Measurements from ENCODE around the gene PCSK2. TPM values are rescaled to one million over a fixed set of nuclear protein-coding genes. Genes with fewer than 3 reads are reported as not detected.

Gene PCSK2
- total RNA-seq, 4 donors from 2014 or later = 5.3 to 18.1 (median 10.9) TPM

DNA sequence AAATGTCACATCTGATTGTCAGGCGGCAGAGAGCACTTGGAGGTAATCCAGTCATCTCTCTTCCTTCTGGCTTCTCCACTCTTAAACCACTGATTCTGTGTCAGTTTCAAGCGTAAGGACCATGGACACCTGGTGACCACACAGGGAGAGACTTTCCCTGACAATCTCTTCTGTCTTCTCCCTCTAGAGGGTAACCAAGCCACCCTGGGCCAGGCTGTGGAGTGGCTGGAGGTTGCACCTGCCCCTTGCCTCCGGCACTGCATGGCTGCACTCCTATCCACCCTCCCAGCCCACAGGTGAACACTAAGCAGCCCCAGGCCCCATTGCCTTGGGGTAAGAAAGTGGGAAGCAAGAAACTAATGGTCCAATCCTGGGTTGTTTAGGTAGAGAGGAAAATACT lies 225.6 kb downstream of the PCSK2 start:
- no peak overlapping the region for H3K4me3 ChIP-seq (ENCODE audit: low read depth, poor library complexity, severe bottlenecking)
- no peak for DNase-seq (ENCODE audit: low spot score in 2 of 2)
- TF ChIP-seq POLR2A (IDR thresholded peaks at IDR 0.05) = no peak
- TF ChIP-seq, protein P1, sequence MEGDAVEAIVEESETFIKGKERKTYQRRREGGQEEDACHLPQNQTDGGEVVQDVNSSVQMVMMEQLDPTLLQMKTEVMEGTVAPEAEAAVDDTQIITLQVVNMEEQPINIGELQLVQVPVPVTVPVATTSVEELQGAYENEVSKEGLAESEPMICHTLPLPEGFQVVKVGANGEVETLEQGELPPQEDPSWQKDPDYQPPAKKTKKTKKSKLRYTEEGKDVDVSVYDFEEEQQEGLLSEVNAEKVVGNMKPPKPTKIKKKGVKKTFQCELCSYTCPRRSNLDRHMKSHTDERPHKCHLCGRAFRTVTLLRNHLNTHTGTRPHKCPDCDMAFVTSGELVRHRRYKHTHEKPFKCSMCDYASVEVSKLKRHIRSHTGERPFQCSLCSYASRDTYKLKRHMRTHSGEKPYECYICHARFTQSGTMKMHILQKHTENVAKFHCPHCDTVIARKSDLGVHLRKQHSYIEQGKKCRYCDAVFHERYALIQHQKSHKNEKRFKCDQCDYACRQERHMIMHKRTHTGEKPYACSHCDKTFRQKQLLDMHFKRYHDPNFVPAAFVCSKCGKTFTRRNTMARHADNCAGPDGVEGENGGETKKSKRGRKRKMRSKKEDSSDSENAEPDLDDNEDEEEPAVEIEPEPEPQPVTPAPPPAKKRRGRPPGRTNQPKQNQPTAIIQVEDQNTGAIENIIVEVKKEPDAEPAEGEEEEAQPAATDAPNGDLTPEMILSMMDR (IDR thresholded peaks at IDR 0.05) = no peak
- intact Hi-C loops (cut with DNase I; ENCODE audit: low total_unique reads) = no loop called here
- 83 to 87% methylated on average over 3 of the region's 3 CpGs for WGBS, 2 donors

DNA sequence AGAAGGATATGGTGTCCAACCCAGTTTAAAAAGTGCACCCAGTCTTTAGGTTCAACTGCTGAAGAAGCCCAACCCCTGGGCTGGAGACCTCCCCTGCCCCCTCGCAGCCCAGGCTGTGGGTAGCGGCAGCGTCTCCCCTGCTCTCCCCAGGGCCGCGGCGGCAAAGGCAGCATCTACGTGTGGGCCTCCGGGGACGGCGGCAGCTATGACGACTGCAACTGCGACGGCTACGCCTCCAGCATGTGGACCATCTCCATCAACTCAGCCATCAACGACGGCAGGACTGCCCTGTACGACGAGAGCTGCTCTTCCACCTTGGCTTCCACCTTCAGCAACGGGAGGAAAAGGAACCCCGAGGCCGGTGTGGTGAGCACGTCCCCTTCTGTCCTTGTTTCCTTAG lies 226.8 kb downstream of the PCSK2 start:
- WGBS, 2 donors = 79 to 91% methylated on average over 18 to 22 of the region's 22 CpGs
- no peak for DNase-seq (ENCODE audit: low spot score in 2 of 2)
- intact Hi-C loops (cut with DNase I; ENCODE audit: low total_unique reads) = no loop called here
- no peak for TF ChIP-seq POLR2A (IDR thresholded peaks at IDR 0.05)
- TF ChIP-seq, protein P1 (IDR thresholded peaks at IDR 0.05) = no peak
- no peak overlapping the region for H3K4me3 ChIP-seq (ENCODE audit: low read depth, poor library complexity, severe bottlenecking)

DNA sequence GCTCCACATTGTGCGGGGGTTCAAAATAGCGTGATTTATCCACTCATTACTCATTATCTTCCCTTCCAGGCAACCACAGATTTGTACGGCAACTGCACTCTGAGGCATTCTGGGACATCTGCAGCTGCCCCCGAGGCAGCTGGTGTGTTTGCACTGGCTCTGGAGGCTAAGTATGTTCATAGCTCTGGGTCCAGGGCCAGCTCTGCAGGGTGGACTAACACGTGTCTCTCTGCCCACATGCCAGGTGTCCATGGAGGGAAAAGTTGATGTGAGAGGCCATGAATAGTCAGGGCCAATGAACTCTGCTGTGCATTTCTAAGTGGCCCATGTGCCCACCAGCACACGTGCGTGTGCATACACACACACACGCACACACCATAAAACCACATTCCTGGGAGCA lies 229.4 kb downstream of the PCSK2 start:
- no peak for DNase-seq (ENCODE audit: low spot score in 2 of 2)
- TF ChIP-seq, protein P1 (IDR thresholded peaks at IDR 0.05) = no peak
- TF ChIP-seq POLR2A (IDR thresholded peaks at IDR 0.05) = no peak
- WGBS, 2 donors = 75 to 82% methylated on average over 8 of the region's 8 CpGs
- no peak overlapping the region for H3K4me3 ChIP-seq (ENCODE audit: low read depth, poor library complexity, severe bottlenecking)
- intact Hi-C loops (cut with DNase I; ENCODE audit: low total_unique reads) = no loop called here

DNA sequence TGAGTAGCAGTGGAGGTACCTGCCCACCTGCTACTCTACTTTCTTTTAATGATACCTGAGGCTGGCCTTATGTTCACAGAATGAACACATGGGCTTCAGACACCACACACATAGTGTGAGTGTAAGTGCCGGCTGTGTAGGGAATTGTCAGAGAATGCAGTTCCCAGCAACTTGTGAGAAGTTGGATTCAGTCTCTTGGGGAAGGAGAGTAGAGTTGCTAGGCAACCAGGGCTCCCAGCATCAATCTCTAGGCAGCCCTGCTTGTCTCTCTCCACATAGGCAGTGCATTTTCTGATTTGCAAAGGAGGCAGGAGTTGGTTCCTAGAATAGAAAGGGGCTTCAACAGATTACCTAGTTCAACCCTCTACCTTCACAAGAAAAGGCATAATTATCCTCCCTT lies 230.2 kb downstream of the PCSK2 start:
- 73 to 80% methylated on average over 1 of the region's 1 CpG for WGBS, 2 donors
- intact Hi-C loops (cut with DNase I; ENCODE audit: low total_unique reads) = no loop called here
- no peak for TF ChIP-seq POLR2A (IDR thresholded peaks at IDR 0.05)
- TF ChIP-seq, protein P1 (IDR thresholded peaks at IDR 0.05) = no peak
- no peak overlapping the region for H3K4me3 ChIP-seq (ENCODE audit: low read depth, poor library complexity, severe bottlenecking)
- no peak for DNase-seq (ENCODE audit: low spot score in 2 of 2)

DNA sequence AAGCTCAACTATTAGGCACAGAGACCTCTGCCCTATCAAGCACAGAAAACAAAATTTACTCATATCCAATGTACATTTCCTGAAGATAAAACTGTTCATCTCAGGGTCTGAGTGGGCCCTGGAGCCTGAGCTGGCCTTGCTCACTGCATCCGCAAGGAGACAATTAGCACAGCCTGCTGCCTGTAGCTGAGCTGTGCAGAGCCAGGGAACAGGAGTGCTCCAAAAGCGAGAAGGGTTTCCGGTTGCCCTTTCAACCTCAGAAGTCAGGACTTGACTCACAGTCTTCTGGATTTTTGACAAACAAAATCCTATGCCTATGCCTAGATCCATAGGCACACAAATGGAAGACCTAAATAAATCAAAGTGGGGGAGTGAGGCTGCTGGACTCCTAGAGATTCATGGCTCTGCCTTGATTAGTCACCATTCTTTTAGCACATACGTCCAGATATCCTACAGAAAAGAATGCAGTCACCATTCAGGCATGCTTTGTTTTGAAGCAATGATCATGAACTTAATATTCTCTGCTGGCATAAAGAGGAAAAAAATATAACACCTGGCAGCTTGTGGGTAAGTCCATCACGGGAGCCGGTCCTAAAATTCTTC lies 230.8 kb downstream of the PCSK2 start:
- intact Hi-C loops (cut with DNase I; ENCODE audit: low total_unique reads) = no loop called here
- no peak for DNase-seq (ENCODE audit: low spot score in 2 of 2)
- no peak for TF ChIP-seq POLR2A (IDR thresholded peaks at IDR 0.05)
- TF ChIP-seq, protein P1 (IDR thresholded peaks at IDR 0.05) = no peak
- no peak overlapping the region for H3K4me3 ChIP-seq (ENCODE audit: low read depth, poor library complexity, severe bottlenecking)
- 91 to 92% methylated on average over 6 of the region's 6 CpGs for WGBS, 2 donors

DNA sequence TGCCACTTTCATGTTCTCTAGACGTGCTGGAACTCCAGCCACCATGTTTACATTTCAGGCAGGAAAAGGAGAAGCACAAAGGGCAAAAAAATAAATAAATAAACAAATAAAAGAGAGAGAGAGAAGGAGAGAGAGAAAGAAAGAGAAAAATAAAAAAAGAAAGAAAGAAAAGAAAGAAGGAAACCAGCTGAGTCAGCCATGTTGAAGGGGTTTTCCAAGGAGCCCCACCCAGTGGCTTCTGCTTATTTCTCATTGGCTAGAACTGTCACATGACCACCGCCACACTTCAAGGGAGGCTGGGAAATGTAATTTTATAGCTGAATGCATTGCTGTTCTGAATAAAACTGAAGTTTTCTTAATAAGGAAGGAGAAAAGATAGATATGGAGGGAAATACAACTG lies 233.3 kb downstream of the PCSK2 start:
- intact Hi-C loops (cut with DNase I; ENCODE audit: low total_unique reads) = no loop called here
- no peak overlapping the region for H3K4me3 ChIP-seq (ENCODE audit: low read depth, poor library complexity, severe bottlenecking)
- TF ChIP-seq POLR2A (IDR thresholded peaks at IDR 0.05) = no peak
- TF ChIP-seq, protein P1 (IDR thresholded peaks at IDR 0.05) = no peak
- WGBS, 2 donors = 75 to 90% methylated on average over 2 of the region's 2 CpGs
- no peak for DNase-seq (ENCODE audit: low spot score in 2 of 2)

Data from lower leg skin (tissue), 4 donors.